Fibroblast of the aortic adventitia (primary cell): ENCODE data around the gene EPB41L2. TPM values are rescaled to one million over a fixed set of nuclear protein-coding genes. Genes with fewer than 3 reads are reported as not detected.
"Not testable (repeated sequence)": the region's sequence is repeated elsewhere in the genome, so short reads cannot be mapped to it uniquely, and the experiment has no call there.

Experiments used
- DNase-seq: peaks from one replicate; pipeline ENCODE4 v3.0.0-alpha.2; 2010; ENCODE audit warnings: low read depth
- H3K4me3 ChIP-seq: 2 replicates; pipeline ENCODE4 v1.5.1; 2011; ENCODE audit warnings: low read depth, mild to moderate bottlenecking, control low read depth, low read length, moderate library complexity
- CTCF ChIP-seq: IDR thresholded peaks from 2 replicates; pipeline ENCODE4 v1.5.1; 2011; ENCODE audit warnings: mild to moderate bottlenecking, low read length, control low read depth, inconsistent platforms; ENCODE audit not compliant: insufficient read depth
- total RNA-seq: library from RNA; depleted of rRNA; stranded (reverse); fragments of >200 nt; gene quantifications from 2 replicates; pipeline ENCODE4 v1.2.3, GENCODE V29; 2012; ENCODE audit warnings: low replicate concordance

Gene EPB41L2
- total RNA-seq, 1 donor = 117 TPM

- TF ChIP-seq CTCF = no peak
- DNase-seq = no peak
- no peak overlapping the region for H3K4me3 ChIP-seq
Observed at GRCh38 chr6:131096786-131097185, 33.7 kb upstream of the EPB41L2 start.

DNA sequence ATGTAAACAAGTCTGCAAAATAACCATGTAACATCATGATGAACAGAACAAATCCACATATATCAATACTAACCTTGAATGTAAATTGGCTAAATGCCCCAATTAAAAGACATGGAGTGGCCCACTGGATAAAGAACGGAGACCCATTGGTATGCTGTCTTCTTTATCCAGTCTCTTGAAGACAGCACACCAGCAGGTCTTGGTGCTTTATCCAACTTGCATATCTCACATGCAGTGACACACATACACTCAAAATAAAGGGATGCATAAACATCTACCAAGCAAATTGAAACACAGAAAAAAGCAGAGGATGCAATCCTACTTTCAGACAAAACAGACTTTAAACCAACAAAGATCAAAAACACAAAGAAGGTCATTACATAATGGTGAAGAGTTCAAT, 30.3 kb upstream of the EPB41L2 start:
- DNase-seq = no peak
- no peak overlapping the region for H3K4me3 ChIP-seq
- TF ChIP-seq CTCF = no peak

DNA sequence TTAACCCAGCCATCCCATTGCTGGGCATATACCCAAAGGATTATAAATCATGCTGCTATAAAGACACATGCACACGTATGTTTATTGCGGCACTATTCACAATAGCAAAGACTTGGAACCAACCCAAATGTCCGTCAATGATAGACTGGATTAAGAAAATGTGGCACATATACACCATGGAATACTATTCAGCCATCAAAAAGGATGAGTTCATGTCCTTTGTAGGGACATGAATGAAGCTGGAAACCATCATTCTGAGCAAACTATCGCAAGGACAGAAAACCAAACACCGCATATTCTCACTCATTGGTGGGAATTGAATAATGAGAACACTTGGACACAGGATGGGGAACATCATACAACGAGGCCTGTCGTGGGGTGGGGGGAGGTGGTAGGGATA, 28.9 kb upstream of the EPB41L2 start:
- not testable (repeated sequence) for H3K4me3 ChIP-seq, DNase-seq

DNA sequence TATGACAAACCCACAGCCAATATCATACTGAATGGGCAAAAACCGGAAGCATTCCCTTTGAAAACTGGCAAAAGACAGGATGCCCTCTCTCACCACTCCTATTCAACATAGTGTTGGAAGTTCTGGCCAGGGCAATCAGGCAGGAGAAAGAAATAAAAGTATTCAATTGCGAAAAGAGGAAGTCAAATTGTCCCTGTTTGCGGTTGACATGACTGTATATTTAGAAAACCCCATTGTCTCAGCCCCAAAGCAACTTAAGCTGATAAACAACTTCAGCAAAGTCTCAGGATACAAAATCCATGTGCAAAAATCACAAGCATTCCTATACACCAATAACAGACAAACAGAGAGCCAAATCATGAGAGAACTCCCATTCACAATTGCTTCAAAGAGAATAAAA, 27.3 kb upstream of the EPB41L2 start:
- not testable (repeated sequence) for H3K4me3 ChIP-seq, DNase-seq

DNA sequence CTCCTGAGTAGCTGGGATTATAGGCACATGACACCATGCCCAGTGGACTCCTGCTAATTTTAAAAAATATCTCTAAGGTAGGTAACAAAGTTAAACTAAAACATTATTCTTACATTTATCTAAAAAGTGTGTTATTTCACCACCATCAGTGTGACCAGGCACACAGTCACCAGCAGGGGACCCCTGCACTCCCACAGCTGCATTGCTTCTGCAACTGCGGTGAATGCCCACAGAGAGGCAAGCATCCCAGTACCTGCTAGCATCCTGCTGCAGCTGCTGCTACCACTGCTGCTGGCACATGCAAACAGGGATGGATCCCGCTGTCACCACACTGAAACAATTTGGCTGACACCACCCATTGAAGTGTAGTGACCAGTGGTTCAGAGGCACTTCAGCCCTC, 21.9 kb upstream of the EPB41L2 start:
- no peak for DNase-seq
- no peak overlapping the region for H3K4me3 ChIP-seq
- no peak for TF ChIP-seq CTCF

- H3K4me3 ChIP-seq = no peak overlapping the region
- TF ChIP-seq CTCF = no peak
- DNase-seq = peak; percentile 73
Observed at GRCh38 chr6:131083687-131084086, 20.6 kb upstream of the EPB41L2 start.

DNA sequence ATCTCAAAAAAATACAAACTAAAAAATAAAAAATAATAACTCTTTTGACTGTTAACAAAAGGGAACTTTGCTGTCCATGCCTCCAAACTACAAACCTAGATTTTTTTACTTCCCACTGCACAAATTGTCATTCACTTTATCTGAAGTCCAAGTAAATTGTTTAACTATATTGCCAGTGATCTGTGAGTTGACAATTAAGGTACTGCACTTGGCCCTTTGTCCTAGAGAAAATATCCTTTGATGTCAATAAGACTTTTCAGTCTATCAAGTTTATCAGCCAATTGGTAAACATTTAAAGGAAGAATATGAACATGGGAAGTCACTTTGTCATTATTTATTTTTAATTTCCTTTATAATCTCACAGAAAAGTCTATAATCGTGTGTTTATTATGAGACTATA, 19.3 kb upstream of the EPB41L2 start:
- TF ChIP-seq CTCF = no peak
- no peak overlapping the region for H3K4me3 ChIP-seq
- no peak for DNase-seq

- no peak for DNase-seq
- H3K4me3 ChIP-seq = no peak overlapping the region
- TF ChIP-seq CTCF = no peak
Observed at GRCh38 chr6:131080084-131080483, 17.0 kb upstream of the EPB41L2 start.
